Erythroblast (primary cell): ENCODE measurements around the gene FAT3.

Source experiments
- GATA1 ChIP-seq: IDR thresholded peaks from 2 replicates; pipeline ENCODE4 v1.6.1; 2011; ENCODE audit warnings: low read depth, mild to moderate bottlenecking, control low read depth, low read length, moderate library complexity
- POLR2A ChIP-seq: IDR thresholded peaks from 2 replicates; pipeline ENCODE4 v1.6.1; 2011; ENCODE audit warnings: mild to moderate bottlenecking, low read length

DNA sequence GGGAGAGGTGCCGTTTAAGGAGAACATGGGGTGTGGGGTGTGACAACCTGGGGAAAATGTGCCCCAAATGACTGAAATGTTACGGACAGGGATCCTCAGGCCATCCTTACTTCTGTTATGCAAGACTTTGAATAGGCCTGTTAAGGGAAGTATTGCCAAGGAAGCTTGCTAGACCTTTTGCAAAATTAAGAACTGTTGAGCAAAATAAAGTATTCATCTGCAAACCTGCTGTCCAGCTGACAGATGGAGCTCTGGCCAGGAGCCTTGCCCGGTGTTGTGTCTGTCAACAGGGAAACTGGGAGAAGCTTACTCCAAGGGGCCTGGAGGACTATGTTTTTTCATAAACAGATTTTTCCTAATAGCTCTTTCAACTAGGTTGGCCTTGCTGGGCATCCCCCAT, 48.0 kb downstream of the FAT3 start:
- no peak for TF ChIP-seq POLR2A
- TF ChIP-seq GATA1: no peak
